Tongue (tissue), 3 donors: ENCODE measurements around the gene NHEJ1. TPM values are rescaled to one million over a fixed set of nuclear protein-coding genes. Genes with fewer than 3 reads are reported as not detected.

Source experiments
- DNase-seq: peaks from one replicate; pipeline ENCODE4 v3.0.0-alpha.2; 2015
- small RNA-seq: library from RNA; depleted of rRNA; stranded (forward); fragments of <200 nt; gene quantifications from one replicate; pipeline ENCODE3, GENCODE V24; 2014; ENCODE audit warnings: low replicate concordance
- total RNA-seq: library from RNA; depleted of rRNA; stranded (reverse); fragments of >200 nt; gene quantifications from one replicate; pipeline ENCODE4 v1.2.3, GENCODE V29; 2014

The NHEJ1 gene
- total RNA-seq, 1 donor from 2014 or later, result 12.8 TPM

DNA sequence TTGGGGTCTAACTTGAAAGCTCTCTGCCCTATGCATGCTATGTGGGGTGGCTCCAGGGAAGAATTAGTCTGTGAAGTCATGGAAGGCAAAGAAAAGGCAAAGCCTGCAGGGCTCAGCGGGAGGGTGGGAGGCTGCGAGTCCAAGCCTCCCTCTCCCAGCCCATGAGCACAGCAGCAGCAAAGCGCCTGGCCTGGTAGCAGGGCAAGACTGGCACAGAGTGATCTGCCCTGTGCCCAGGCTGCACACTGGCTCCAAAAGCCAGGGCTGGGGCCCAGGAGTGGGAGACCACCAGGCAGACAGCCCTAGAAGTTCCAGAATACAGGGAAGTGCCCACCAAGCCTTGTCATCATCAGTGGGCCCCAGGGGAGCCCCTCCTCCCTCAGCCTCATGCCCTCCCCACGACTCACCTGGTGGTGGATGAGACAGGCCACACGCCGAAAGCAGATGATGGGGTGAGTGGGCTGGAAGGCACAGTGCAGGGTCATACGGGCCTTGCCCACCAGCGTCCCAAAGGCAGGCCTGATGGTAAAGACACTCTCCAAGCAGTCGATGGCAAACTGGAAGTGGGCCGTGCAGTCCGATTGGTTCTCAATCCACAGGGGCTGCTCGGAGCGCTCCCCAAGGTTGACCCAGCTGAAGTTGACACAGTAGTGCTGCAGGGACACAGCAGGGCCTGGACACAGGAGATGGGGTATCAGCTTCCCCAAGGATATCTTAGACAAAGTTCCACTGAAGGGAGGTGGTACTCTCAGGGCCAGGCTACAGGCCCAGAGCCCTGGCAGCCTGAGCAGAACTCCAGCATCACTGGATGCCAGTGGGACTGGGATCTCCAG, 131.4 kb downstream of the NHEJ1 start:
- DNase-seq, result no peak

DNA sequence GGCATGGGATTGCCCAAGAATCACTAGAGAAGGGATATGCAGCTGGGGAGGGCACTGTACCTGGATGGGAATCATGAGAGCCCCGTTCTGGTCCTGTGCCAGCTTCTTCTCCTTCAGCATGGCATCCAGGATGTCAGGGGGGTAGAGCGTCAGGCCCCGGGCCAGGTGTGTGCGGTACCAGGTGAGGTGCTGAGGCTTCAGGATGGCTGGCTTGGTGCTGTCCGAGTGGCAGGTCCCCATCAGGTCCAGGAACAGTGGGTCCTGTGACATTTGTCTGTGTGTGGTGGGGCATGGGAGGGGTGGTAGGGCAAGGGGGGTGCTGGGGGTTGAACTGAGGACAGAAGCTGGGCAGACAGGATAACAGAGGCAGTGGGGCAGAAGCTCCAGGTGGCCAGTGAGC, 132.5 kb downstream of the NHEJ1 start:
- DNase-seq, result no peak

DNA sequence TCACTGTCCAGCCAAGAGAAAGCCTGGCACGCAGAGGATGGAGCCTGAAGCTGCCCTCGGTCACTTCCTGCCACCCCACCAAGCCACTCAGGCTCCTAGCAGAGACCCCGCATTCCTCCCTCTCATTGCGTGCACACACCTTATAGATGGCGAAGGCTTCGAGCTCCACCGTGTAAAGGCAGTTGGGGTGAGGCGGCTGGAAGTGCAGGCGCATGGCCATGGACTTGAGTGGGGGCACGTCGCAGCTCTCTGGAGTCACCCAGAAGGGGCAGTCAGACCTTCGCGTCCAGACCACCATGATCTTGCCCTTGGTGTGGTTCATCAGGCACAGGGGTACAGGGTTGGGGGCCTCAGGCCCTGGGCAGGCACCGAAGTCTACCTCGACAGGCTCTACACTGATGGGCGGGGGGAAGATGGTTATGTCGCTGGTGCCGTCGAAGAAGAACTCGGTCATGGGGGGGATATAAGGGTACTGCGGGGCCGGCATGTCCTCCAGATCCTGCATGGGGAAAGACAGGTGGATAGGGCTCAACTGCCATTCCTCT, 133.0 kb downstream of the NHEJ1 start:
- no peak for DNase-seq

DNA sequence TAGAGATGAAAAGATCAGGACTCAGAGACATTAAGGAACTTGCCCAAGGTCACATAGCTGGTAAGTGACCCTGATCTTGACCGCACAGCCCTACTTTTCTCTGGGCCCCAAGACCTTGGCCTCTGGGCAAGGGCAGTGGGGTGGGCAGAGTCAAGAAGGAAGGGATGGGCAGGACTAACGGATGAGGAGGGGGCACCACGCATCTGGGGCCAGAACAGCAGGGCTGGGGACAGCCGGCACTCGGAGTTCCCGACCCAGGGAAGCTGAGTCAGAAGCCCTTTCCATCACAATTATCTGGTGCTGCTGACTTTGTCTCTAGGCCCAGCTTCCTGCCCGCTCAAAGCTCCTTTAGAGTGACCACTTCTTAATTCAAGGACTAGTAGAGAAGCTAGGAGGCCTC, 133.7 kb downstream of the NHEJ1 start:
- no peak for DNase-seq

DNA sequence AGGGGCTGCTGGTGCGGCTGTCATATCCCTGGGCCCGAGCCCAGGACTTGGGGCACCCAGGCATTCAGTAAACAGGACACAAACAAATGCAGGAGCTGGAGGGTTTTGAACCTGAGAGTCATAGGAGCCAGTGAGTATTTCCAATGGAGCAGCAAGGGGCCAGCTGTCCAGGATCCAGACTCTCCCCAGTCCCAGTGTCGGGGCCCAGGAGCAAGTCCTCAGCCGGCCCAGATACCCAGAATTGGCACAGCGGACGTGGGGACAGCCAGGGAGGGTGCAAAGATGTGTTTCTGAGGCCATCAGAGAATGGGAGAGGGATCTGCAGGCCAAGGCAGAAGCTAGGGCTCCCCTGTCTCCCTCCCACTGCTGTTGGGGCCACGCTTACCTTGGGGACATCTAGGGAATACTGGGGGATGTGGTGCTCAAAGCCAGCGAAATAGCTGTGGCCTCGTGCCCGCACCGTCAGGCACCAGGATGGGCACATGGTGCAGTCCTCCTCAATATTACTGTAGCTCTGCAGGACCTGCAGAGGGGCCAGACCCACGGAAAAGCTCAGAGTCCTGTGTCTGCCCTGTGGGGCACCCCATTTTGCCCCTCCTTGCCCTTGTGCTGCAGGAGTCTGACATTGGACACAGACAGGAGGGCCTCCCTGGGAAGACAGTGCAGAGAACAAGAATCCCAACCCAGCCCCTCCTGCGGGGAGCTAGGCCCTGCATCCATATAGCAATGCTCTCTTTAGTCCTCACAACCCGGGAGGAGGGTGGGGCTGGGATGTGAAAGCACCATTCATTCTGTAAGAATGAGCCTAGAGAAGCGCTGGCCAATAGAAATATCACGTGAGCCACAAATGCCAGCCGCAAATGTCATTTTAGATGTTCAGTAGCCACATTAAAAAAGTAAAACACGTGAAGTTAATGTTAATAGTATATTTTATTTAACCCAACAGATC, 134.7 kb downstream of the NHEJ1 start:
- no peak for DNase-seq

Small RNA genes within 50 kb of the gene (small RNA-seq; reads per million reads assigned to genes)
- gene MIR3131, result not detected
- gene RN7SL764P, result not detected

Other genes starting within 250 kb of the NHEJ1 start
- not detected for gene CDK5R2, start 201.1 kb downstream of the NHEJ1 start, total RNA-seq
- gene FEV, start 175.6 kb downstream of the NHEJ1 start, total RNA-seq, result not detected
- gene CRYBA2, start 167.4 kb downstream of the NHEJ1 start, total RNA-seq, result not detected
- gene CFAP65, start 119.3 kb downstream of the NHEJ1 start, total RNA-seq, result not detected
- not detected for gene IHH, start 99.9 kb downstream of the NHEJ1 start, total RNA-seq
- 0.92 TPM for gene SLC23A3, start 9.2 kb upstream of the NHEJ1 start, total RNA-seq
- 23.9 TPM for gene CNPPD1, start 16.1 kb upstream of the NHEJ1 start, total RNA-seq
- 35.0 TPM for gene RETREG2, start 17.5 kb upstream of the NHEJ1 start, total RNA-seq
- 24.4 TPM for gene ZFAND2B, start 46.0 kb upstream of the NHEJ1 start, total RNA-seq
- 35.3 TPM for gene ABCB6, start 58.1 kb upstream of the NHEJ1 start, total RNA-seq
- 51.9 TPM for gene ATG9A, start 68.8 kb upstream of the NHEJ1 start, total RNA-seq
- gene ANKZF1, start 69.0 kb upstream of the NHEJ1 start, total RNA-seq, result 41.0 TPM
- gene GLB1L, start 84.6 kb upstream of the NHEJ1 start, total RNA-seq, result 5.2 TPM
- 10.5 TPM for gene STK16, start 84.7 kb upstream of the NHEJ1 start, total RNA-seq
- not detected for gene TUBA4B, start 92.4 kb upstream of the NHEJ1 start, total RNA-seq
- gene TUBA4A, start 93.1 kb upstream of the NHEJ1 start, total RNA-seq, result 76.1 TPM
- gene DNAJB2, start 118.6 kb upstream of the NHEJ1 start, total RNA-seq, result 96.5 TPM
- 0.31 TPM for gene PTPRN, start 148.6 kb upstream of the NHEJ1 start, total RNA-seq
- not detected for gene RESP18, start 171.9 kb upstream of the NHEJ1 start, total RNA-seq
- 33.4 TPM for gene DNPEP, start 227.1 kb upstream of the NHEJ1 start, total RNA-seq